HG02798 (cell line): ENCODE measurements around the gene CD163.
"Not testable (repeated sequence)": the region's sequence is repeated elsewhere in the genome, so short reads cannot be mapped to it uniquely, and the experiment has no call there.

Source experiments
- ATAC-seq: cut with Tn5 transposase; IDR thresholded peaks from one replicate; pipeline ENCODE4 v1.9.1; 2021; ENCODE audit warnings: mild to moderate bottlenecking; ENCODE audit not compliant: unreplicated experiment, poor library complexity

Gene CD163

GRCh38 chr12:7451756-7452155 is 51.8 kb downstream of the CD163 start:
- no peak for ATAC-seq

GRCh38 chr12:7450667-7451066 is 52.9 kb downstream of the CD163 start:
- no peak for ATAC-seq

GRCh38 chr12:7448099-7448498 is 55.5 kb downstream of the CD163 start:
- ATAC-seq: no peak

GRCh38 chr12:7444537-7444936 is 59.0 kb downstream of the CD163 start:
- no peak for ATAC-seq

- no peak for ATAC-seq
Observed at GRCh38 chr12:7444076-7444475, 59.5 kb downstream of the CD163 start, which contains the start of gene CD163L1. CD163L1 (minus strand) TSS chr12:7444153; CDS start chr12:7444127, 26 bp downstream.

- no peak for ATAC-seq
Observed at GRCh38 chr12:7441216-7441615, 62.4 kb downstream of the CD163 start.

- ATAC-seq: no peak
Observed at GRCh38 chr12:7439579-7440505, 63.7 kb downstream of the CD163 start.

- ATAC-seq: not testable (repeated sequence)
Observed at GRCh38 chr12:7438291-7438995, 65.1 kb downstream of the CD163 start.

- not testable (repeated sequence) for ATAC-seq
Observed at GRCh38 chr12:7437494-7437893, 66.1 kb downstream of the CD163 start.

- no peak for ATAC-seq
Observed at GRCh38 chr12:7434670-7435069, 68.9 kb downstream of the CD163 start.

- no peak for ATAC-seq
Observed at GRCh38 chr12:7433276-7433822, 70.2 kb downstream of the CD163 start.

GRCh38 chr12:7431993-7432685 is 71.4 kb downstream of the CD163 start:
- no peak for ATAC-seq
